Measurements from ENCODE around the gene MEA1. TPM values are rescaled to one million over a fixed set of nuclear protein-coding genes. Genes with fewer than 3 reads are reported as not detected.

Gene MEA1
- total and polyA plus RNA-seq, 2 of the 4 experiments (the other 2 are of a cell fraction) = 116 to 126 TPM

DNA sequence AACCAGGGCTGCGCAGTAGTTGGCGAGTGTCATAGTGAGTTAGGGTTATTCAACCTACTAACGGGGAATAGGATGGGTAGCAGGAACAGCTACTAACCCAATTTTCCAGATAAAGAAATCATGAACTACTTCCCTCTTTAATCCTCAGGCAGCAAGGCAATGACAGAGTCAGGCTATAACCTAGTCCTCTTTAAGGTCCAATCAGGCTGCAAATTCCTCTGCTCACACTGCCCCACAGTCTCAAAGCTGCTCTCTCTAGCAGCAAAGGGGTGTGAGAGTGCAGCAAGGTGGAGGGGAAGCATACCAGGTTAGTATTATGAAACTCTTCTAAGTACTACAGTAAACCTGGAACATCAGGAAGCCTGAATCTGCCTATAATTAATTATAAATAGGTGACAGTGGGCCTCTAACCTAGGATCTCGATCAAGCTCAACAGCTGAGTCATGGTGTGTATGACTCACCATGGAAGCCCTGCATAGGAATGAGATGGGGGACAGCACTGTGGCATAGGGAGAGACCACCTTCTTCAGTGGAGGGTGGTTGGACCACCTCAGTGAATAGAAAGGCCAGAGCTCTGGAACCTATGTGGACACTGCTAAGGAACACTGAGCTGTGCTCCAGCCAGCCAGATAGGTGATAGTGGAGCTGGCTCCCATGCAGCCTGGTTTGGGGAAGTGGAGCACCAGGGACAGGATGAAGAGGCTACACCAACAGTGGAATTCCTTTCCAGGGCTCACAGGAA, 42.7 kb downstream of the MEA1 start:
- Histone ChIP-seq H2AK5ac (ENCODE audit: low read depth, low read length) (peak overlapping the region; percentile 44; the same call in 1 of the 2 replicates), H4K5ac (ENCODE audit: low read depth, low read length) (no peak overlapping the region), H2BK20ac (ENCODE audit: low read depth, low read length) (no peak overlapping the region), H4K20me1 (ENCODE audit: insufficient read depth, low read length) (peaks cover 9% of the 10 kb centered on the region; the same call in 1 of the 2 replicates), H3K4me3 (ENCODE audit: insufficient read depth, low read depth, low read length) (no peak overlapping the region), H2BK120ac (ENCODE audit: low read depth, low read length) (peak overlapping the region; percentile 3; the same call in 1 of the 2 replicates), H3K9ac (ENCODE audit: low read depth, low read length) (no peak overlapping the region), H3K27me3 (ENCODE audit: control insufficient read depth, insufficient read depth, low read length) (no peaks in the 10 kb centered on the region), H3K79me1 (ENCODE audit: low read depth in 1 of 2, low read length in 2 of 2) (peaks cover 7 to 43% of the 10 kb centered on the region in 2 experiments), H3K9me3 (ENCODE audit: control insufficient read depth, insufficient read depth, low read length) (no peaks in the 10 kb centered on the region), H3K18ac (ENCODE audit: low read depth, low read length) (peak overlapping the region; percentile 35; the same call in 1 of the 2 replicates), H2BK15ac (ENCODE audit: low read depth, low read length) (peak overlapping the region; percentile 21; the same call in 1 of the 3 replicates), H2AFZ (replicated peaks; ENCODE audit: low read length, poor library complexity) (no peak overlapping the region), H3K4me1 (ENCODE audit: control insufficient read depth, insufficient read depth, low read length) (peaks cover 10% of the 10 kb centered on the region), H3K36me3 (ENCODE audit: control insufficient read depth, insufficient read depth, low read length) (peaks cover 31% of the 10 kb centered on the region), H4K8ac (ENCODE audit: low read depth in 2 of 2, low read length in 2 of 2) (0 out of 4 replicates have a peak overlapping the region, but pooled peaks of 1 of the 2 experiments have one; percentile 2), H3K27ac (ENCODE audit: insufficient read depth, low read length) (peak overlapping the region; percentile 34; the same call in 1 of the 2 replicates), H2AK9ac (replicated peaks; ENCODE audit: low read depth, low read length, poor library complexity) (peak overlapping the region; percentile 38), H3K4ac (ENCODE audit: low read depth, low read length) (peak overlapping the region; percentile 59), H3K23ac (ENCODE audit: low read depth, low read length) (0 out of 2 replicates have a peak overlapping the region, but pooled peaks have one; percentile 37), H3K4me2 (ENCODE audit: low read depth, low read length) (no peak overlapping the region; the same call in 1 of the 2 replicates), H3K9me1 (ENCODE audit: insufficient read depth, low read length) (peaks cover 29% of the 10 kb centered on the region), H3K14ac (replicated peaks; ENCODE audit: low read depth, low read length) (peak overlapping the region; percentile 35; the same call in 1 of the 2 replicates), H4K91ac (ENCODE audit: insufficient read depth, low read depth, low read length) (0 out of 2 replicates have a peak overlapping the region, but pooled peaks have one; percentile 6), H3K56ac (ENCODE audit: extremely low read depth, insufficient read depth, low read length) (no peak overlapping the region), H2BK5ac (ENCODE audit: low read depth, low read length, poor library complexity, severe bottlenecking) (no peak overlapping the region)
- BruUV-seq (replicated peaks) = no TSS peak
- WGBS, 2 experiments (ENCODE audit: extremely low coverage in 2 of 2, insufficient read length in 1 of 2) = no CpG with 5 or more reads among the region's 4 CpGs
- in situ Hi-C loops (cut with MboI; ENCODE audit: low sequenced_read_pairs) = no loop called here
- intact Hi-C loops (cut with micrococcal nuclease) = no loop called here
- TF ChIP-seq NFE2L2 (IDR thresholded peaks at IDR 0.05; ENCODE audit: low read depth, low read length) (peak; percentile 66), RCOR1 (IDR thresholded peaks at IDR 0.05; ENCODE audit: insufficient replicate concordance, low read length) (no peak), FOS (IDR thresholded peaks at IDR 0.05; ENCODE audit: low read depth, low read length) (peak; percentile 55; the same call in 1 of the 2 replicates), BHLHE40 (IDR thresholded peaks at IDR 0.05; ENCODE audit: low read depth, low read length) (no peak), SMC3 (IDR thresholded peaks at IDR 0.05; ENCODE audit: low read depth, low read length) (no peak), MAZ (IDR thresholded peaks at IDR 0.05; ENCODE audit: borderline replicate concordance, low read depth, low read length) (no peak), RFX5 (IDR thresholded peaks at IDR 0.05; ENCODE audit: low read depth, low read length) (no peak), MXI1 (IDR thresholded peaks at IDR 0.05; ENCODE audit: borderline replicate concordance, low read depth, low read length) (no peak)
- POLR2A ChIA-PET (ENCODE audit: unreplicated experiment) = no interaction called here
- dilution Hi-C loops (cut with HindIII; ENCODE audit: low sequenced_read_pairs, unreplicated experiment) = no loop called here
- peak; percentile 34 for DNase-seq
- CTCF ChIA-PET = interaction anchor here (1.0 kb wide), 1 partner anchor 39 kb away, joined by 3 read pairs; no protein-coding TSS in a partner anchor
- peak; percentile 70 for ATAC-seq (ENCODE audit: low read depth)

Data from IMR-90 (cell line).